Tibial nerve (tissue), 4 donors: ENCODE measurements around the gene TFPI2.

Experiments
- CTCF ChIP-seq, 5 experiments: fragments of 200-600 bp in 3 of 5; fragments of 450-650 bp in 2 of 5; sonication (generic) in 3 of 5; IDR thresholded peaks; one replicate each; pipeline ENCODE4 v1.5.1; 2016 to 2019; ENCODE audit warnings: antibody characterized with exemption in 5 of 5, mild to moderate bottlenecking in 3 of 5, moderate library complexity in 2 of 5
- EP300 ChIP-seq, 2 donors: sonication (generic); formaldehyde crosslinking; IDR thresholded peaks; one replicate each; pipeline ENCODE4 v1.6.1; 2017; ENCODE audit warnings: antibody characterized with exemption in 2 of 2, mild to moderate bottlenecking in 1 of 2
- POLR2A ChIP-seq, 2 donors: fragments of 450-650 bp; IDR thresholded peaks; one replicate each; pipeline ENCODE4 v1.6.1; 2017; ENCODE audit warnings: antibody characterized with exemption in 2 of 2, mild to moderate bottlenecking in 2 of 2, moderate library complexity in 2 of 2

DNA sequence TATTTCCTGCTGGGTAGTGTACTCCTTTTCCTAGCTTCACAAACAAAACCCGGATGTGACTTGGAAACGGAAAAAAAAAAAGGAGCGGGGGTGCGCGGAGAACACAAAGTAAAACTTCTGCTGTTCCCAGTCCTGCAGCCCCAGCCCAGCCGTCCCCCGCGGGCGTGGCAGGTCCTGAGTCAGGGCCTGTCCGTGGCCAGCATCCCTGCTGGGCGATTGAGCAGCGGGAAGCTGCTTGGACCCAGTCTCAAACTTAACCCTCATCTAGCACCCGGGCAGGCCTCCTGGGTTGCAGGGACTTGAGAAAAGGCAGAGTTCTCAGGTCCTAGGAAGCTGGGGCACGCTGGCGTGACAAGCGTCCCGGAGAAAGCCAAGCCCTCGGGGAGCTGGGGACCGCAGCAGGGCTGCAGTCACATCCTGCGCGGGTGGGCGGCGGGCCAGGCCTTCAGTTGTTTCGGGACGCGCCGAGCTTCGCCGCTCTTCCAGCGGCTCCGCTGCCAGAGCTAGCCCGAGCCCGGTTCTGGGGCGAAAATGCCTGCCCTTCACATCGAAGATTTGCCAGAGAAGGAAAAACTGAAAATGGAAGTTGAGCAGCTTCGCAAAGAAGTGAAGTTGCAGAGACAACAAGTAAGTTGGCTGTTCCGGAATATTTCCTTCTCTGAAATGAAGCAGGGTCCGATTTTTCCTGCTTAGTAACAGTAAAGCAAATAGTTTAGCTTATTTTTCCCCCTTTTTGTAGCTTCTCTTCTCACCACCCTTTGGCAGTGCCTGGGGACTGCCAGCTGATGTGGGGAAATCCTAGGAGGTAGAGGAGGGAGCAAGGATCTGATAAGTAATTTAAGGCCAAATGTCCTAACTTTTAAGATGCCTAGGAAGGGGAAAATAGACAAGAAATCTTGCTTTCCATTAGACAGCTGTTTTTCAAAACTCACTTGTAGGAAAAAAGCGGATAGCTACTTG is 31.3 kb upstream of the TFPI2 start, which contains the start of gene GNG11:
- TF ChIP-seq CTCF (IDR thresholded peaks at IDR 0.05) (no peak), POLR2A (IDR thresholded peaks at IDR 0.05) (no peak), EP300 (IDR thresholded peaks at IDR 0.05) (peak in 1 of 2 donors; percentile 77)
